NCI-H69 (cell line): ENCODE results near the gene HEATR5B.
"Not testable (repeated sequence)": the region's sequence is repeated elsewhere in the genome, so short reads cannot be mapped to it uniquely, and the experiment has no call there.

Source experiments
- DNase-seq: peaks from one replicate; lab custom pipeline; 2025; lab: John Stamatoyannopoulos, UW

The HEATR5B gene

GRCh38 chr2:37061776-37062175 is 22.4 kb downstream of the HEATR5B start:
- no peak for DNase-seq

- DNase-seq = no peak
Observed at GRCh38 chr2:37061013-37061711, 23.0 kb downstream of the HEATR5B start.

- DNase-seq = no peak
Observed at GRCh38 chr2:37060446-37060845, 23.7 kb downstream of the HEATR5B start.

- DNase-seq = no peak
Observed at GRCh38 chr2:37059841-37060240, 24.3 kb downstream of the HEATR5B start.

GRCh38 chr2:37052600-37053332 is 31.4 kb downstream of the HEATR5B start:
- no peak for DNase-seq

GRCh38 chr2:37039580-37039979 is 44.6 kb downstream of the HEATR5B start:
- DNase-seq = no peak

- no peak for DNase-seq
Observed at GRCh38 chr2:37037771-37038170, 46.4 kb downstream of the HEATR5B start.

GRCh38 chr2:37029758-37030157 is 54.4 kb downstream of the HEATR5B start:
- DNase-seq = no peak

GRCh38 chr2:37026050-37026449 is 58.1 kb downstream of the HEATR5B start:
- DNase-seq = peak; percentile 33

- no peak for DNase-seq
Observed at GRCh38 chr2:37020887-37021796, 63.0 kb downstream of the HEATR5B start.

GRCh38 chr2:37020212-37020886 is 63.8 kb downstream of the HEATR5B start:
- no peak for DNase-seq

GRCh38 chr2:37013315-37013641 is 70.9 kb downstream of the HEATR5B start:
- DNase-seq = no peak

- DNase-seq = no peak
Observed at GRCh38 chr2:37011130-37011529, 73.0 kb downstream of the HEATR5B start.

GRCh38 chr2:37005118-37005868 is 78.9 kb downstream of the HEATR5B start:
- peak; percentile 24 for DNase-seq

- no peak for DNase-seq
Observed at GRCh38 chr2:37000988-37001556, 83.1 kb downstream of the HEATR5B start.

- DNase-seq = no peak
Observed at GRCh38 chr2:37000318-37000717, 83.9 kb downstream of the HEATR5B start.

GRCh38 chr2:36999416-36999815 is 84.8 kb downstream of the HEATR5B start:
- DNase-seq = not testable (repeated sequence)

- no peak for DNase-seq
Observed at GRCh38 chr2:36993841-36994620, 90.1 kb downstream of the HEATR5B start.

- no peak for DNase-seq
Observed at GRCh38 chr2:36988008-36988407, 96.2 kb downstream of the HEATR5B start.

- no peak for DNase-seq
Observed at GRCh38 chr2:36982467-36982866, 101.7 kb downstream of the HEATR5B start.
